GM12874 (cell line): ENCODE data around the gene SLC6A11.

Experiments used
- TF ChIP-seq, protein P1 (sequence below): IDR thresholded peaks from 2 replicates; pipeline ENCODE4 v1.5.1; 2011; ENCODE audit warnings: low read depth, mild to moderate bottlenecking, control low read depth, low read length, moderate library complexity; ENCODE audit not compliant: insufficient read depth

SLC6A11 gene

DNA sequence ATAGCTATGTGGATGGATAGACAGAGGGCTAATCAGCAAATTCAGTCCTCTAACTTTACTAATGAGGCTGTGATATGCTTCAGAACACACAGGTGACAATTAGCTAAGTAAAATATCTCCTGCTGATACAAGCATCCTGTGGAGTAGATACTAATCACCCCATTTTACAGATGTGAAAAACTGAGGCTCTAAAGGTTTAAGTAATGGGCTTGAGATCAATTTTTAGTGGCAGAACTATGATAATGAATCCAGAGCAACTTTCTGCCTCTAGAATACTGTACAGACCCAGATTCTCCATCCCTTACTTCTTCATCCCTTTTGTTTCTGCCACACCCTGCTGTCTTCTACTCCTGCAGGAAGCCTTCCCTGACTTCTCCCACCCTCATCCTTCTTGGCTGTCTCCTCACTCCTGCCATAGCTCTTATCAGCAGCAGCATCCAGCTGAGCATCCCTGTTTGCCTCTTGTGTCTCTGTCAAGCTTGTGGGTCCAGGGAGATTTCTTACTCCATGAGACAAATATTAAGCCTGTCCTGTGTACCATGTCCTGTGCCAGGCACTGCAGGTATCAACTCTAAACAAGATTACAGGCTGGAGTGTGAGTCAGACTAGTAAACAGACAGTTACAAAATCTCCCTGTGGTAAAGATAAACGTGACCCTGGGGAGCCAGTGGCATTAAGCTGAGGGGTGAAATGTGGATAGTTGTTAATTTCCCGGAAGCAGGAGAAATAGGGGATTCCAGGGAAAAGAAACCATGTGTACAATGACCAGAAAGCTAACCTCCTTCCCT lies 39.2 kb downstream of the SLC6A11 start:
- TF ChIP-seq, protein P1, sequence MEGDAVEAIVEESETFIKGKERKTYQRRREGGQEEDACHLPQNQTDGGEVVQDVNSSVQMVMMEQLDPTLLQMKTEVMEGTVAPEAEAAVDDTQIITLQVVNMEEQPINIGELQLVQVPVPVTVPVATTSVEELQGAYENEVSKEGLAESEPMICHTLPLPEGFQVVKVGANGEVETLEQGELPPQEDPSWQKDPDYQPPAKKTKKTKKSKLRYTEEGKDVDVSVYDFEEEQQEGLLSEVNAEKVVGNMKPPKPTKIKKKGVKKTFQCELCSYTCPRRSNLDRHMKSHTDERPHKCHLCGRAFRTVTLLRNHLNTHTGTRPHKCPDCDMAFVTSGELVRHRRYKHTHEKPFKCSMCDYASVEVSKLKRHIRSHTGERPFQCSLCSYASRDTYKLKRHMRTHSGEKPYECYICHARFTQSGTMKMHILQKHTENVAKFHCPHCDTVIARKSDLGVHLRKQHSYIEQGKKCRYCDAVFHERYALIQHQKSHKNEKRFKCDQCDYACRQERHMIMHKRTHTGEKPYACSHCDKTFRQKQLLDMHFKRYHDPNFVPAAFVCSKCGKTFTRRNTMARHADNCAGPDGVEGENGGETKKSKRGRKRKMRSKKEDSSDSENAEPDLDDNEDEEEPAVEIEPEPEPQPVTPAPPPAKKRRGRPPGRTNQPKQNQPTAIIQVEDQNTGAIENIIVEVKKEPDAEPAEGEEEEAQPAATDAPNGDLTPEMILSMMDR, result no peak

DNA sequence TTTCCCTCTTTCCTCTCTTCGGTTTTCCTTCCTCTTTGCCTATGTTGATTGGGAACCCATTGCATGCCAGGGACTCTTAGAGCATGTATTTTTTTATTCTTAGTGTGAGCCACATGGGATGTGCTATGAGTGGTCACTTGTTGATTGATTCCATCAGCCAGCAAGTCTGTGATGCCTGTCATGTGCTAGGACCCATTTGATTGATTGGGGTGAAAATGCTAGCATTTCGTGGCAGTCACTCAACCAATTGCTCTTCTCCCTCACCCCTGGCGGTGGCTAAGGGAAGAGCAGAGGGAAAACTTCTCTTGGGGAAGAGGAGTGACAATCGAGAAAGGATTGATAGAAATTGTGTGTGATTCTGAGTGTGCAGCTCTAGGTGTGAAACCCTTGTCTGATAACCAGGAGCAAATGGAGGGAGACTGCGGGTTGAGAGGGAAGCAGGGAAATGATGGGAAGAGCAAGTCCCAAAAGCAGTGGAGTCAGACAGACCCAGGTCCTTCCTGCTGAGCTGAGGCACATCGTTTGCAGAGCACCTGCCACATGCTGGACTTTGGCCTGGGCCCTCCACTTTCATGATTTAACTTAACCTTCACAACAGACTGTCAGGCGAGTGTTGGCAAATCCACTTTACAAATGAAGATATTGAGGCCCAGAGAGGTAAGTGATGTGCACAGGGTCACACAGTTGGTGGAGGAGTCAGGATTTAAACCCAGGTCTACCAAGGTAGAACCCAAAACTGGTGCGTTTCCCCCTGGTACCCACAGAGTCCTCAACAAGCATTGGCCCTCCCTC lies 40.0 kb downstream of the SLC6A11 start:
- TF ChIP-seq, protein P1, result peak; percentile 54; the same call in 1 of the 2 replicates

DNA sequence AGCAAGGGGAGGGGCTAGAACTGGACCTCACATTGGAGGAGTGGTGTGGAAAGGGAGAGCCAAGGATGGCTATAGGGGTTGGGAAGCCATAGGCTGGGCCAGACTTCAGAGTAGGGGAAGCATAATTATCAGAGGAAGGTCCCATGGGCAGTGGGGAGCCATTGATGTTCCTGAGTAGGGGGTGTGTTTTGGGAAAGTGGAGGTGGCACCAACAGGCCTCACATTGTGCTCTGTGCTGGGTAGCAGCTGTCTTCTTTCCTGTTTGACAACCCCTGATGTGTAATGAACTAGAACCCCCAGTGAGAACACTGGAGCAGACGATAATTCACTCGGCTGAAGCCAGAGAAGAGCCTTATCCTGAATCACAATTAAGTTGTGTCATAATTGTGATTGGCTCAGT lies 41.2 kb downstream of the SLC6A11 start:
- TF ChIP-seq, protein P1, result no peak

DNA sequence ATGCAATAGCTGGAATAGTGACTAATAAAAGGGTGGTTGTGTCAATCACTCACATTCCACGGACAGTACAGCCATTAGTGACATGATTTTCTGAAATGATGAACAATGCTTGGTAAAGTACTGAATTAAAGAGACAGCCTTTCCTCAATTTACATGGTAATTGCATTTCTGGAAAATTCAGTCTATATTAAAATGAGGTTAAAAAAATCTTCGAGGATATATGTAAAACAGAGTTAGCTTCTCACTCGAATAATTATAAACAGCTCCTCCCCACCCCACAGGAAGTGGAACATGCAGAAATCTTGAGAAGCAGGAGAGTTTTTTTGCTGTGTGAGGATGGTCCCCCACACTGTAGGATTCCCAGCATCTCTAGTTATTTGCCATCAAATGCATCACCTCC lies 42.1 kb downstream of the SLC6A11 start:
- TF ChIP-seq, protein P1, result no peak

DNA sequence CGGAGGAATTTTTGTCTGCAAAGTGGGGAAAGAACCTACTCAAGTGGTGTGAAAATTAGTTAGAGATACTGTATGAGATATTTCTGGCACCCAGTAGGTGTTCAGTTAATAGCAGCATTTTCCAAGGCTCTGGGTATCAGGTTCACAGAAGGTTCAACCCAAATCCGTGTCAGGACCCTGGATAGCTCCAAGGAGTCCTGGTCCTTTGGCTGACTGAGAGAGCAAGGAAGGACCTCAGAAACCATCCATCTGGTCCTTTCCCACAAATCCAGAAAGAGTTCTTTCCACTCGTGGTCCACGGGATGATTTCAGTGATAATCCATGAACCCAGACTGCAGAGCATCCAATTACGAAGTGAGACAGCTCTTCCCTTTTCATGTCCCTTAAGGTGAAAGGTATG lies 51.4 kb downstream of the SLC6A11 start:
- TF ChIP-seq, protein P1, result no peak

DNA sequence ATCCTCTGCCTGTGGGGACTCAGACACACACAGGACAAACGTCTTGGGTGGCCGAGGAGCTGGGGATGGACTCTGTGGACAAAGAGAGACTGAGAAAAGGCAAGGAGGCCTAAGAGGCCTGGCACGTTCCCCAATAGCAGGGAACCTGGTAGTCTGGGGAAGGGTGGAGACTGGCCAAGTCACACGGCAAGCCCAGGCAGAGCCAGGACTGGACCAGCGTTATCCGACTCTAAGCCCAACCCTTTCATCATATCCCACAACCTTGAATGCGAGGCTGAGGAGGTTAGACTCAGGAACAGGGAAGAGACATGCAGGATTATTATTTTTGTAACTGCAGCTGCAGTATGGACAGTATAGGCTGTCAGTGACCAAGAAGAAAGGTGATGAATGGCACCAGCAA lies 53.4 kb downstream of the SLC6A11 start:
- TF ChIP-seq, protein P1, result no peak

DNA sequence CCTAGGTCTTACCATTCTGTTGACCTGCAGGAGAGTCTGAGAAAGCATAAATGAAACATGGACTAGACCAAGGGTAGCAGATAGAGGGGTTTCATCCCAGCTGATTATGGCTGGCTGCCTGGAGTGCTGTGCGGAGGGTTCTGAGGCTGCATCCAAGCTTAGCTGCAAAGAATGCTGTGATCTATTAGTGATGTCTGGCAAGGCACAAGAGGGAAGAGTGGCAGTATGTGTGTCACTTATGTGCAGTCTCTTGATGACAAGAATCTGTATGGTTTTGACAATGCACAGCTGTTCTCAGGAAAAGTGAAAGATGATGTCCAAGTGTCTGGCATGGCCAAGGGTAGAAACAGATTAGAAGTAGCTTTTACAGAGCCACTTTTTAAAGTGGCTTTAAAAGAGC lies 54.3 kb downstream of the SLC6A11 start:
- TF ChIP-seq, protein P1, result no peak
